OCI-M2 (cell line): ENCODE data around the gene TSSC4.

Experiments
- DNase-seq: peaks from one replicate; lab custom pipeline; 2025; ENCODE audit not compliant: unreplicated experiment; lab: John Stamatoyannopoulos, UW

Gene TSSC4

DNA sequence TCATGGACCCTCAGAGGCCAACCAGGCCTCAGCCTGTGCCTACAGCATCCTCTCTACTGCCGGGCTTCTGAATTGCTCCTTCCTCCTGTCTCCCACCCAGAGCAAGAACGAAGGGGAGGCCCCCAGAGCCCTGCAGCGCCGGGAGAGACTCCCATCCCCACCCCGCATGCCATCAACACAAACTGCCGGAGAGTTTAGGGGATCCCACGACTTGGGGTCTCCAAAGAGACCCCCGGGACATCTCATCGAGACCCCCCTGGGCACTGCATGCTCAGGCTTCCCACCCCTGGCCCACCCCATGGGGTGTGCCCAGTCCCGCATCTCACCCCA lies 31.7 kb upstream of the TSSC4 start:
- no peak for DNase-seq

GRCh38 chr11:2369320-2369719 lies 31.2 kb upstream of the TSSC4 start:
- DNase-seq: no peak

DNA sequence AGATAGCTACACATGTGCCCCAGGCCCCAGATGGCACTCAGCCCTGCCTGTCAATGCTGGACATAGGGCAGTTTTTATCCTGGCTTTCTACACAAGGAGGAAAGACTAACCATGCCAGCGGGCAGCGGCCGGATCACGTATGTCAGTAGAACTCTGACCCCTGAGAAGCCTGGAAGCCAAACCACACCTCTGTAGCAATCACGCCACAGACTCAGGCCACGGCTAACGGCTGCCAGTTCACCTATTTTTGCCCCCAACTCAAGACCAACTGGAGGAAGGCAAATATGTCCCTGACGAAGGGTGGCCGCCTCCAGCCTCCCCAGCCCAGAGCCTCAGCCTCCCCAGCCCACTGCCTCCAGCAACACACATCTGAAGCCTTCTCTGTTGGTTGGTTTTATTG lies 30.7 kb upstream of the TSSC4 start:
- no peak for DNase-seq

GRCh38 chr11:2374456-2375201 lies 25.9 kb upstream of the TSSC4 start:
- no peak for DNase-seq

GRCh38 chr11:2375341-2375853 lies 25.2 kb upstream of the TSSC4 start:
- DNase-seq: no peak

DNA sequence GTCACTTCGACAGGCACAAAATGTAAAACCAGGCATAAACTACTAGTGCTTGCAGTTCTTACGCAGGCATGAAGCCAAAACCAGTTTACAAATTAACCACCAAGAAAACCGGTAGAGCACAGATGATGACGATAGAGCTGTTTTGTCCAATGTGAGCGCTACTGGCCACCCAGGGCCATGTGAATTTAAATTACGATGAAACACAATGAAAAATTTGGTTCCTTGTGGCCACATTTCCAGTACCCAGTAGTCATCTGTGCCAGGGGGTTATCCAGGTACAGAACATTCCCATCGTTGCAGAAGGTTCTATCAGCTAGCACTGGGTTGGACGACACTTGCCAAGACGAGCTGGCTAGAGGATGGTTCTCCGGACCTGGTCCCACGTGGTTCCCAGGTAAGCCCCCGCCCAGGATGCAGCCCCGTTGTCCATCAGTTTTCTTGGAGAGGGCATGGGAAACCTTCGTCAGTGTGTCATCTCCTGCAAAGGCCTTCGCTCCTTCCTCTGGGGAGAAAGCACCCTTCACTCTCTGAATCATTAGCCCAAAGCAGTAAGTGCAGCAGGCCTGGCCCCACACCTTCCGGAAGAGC lies 24.5 kb upstream of the TSSC4 start:
- DNase-seq: no peak

DNA sequence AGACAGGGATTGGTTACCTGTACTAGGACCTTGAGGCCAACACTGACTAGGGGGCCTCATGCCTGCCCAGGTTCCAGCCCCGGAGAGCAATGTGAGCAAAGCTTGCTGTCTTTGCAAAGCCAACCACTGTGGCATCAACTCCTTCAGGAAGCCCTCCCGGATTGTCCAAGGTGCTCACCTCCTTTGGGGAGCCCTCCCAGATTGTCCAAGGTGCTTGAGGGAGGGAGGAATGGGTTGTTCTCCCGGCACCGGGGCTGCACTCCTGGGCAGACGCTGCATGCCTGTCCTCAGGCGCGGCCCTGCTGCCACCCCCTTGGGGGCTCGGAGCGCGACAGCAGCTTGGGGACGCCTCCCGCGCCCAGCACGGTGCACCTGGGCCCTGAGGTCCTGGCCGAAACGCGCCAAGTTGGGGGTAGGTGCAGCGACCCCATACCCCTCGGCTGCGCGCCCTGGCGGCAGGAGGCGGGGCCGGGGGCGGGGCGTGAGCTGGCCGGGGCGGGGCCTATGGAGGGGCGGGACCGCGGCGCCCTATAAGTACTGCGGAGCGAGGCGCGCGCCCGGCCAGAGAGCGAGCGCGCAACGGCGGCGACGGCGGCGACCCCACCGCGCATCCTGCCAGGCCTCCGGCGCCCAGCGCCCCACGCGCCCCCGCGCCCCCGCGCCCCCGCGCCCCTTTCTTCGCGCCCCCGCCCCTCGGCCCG lies 23.6 kb upstream of the TSSC4 start, which contains the start of gene CD81:
Gene CD81 (plus strand): TSS at position 560 of the 701 bp plus-strand sequence. CDS start 240 bp downstream, outside the sequence.
- no peak for DNase-seq

GRCh38 chr11:2377511-2378443 lies 22.8 kb upstream of the TSSC4 start:
- no peak for DNase-seq

DNA sequence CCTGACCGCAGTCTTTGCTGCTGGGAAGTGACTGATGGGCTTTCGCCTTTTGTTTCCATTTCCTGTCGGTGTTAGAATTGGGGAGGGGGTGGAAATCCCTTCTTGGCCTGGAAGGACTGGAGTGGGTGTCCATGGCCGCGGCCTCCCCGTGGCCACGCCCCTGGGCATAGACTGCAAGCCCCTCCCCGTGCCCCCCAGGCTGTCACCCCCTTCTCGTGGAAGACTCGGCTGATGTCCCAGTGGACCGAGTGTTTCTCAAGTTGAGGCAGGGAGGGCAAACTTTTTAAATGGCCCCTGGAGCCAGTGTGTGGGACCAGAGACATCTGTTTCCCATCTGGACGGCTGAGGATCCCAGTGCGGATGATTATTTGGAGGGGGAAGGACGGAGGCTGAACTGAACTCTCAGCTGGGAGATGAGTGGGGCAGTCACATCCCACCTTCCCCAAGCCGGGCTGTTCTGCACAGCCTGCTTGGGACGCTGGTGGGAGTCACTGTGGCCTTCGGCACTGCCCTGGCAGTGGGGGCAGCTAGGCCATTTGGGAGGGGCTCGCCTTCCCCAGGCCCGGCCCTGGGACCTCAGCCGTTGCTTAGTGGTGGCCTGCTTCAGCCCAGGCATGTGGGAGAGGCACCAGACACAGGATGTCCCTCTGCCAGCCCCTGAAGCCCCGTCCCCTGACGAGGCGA lies 21.9 kb upstream of the TSSC4 start:
- DNase-seq: no peak

- no peak for DNase-seq
These were observed 20.9 kb upstream of the TSSC4 start for GRCh38 chr11:2379466-2380174.

- no peak for DNase-seq
These were observed 20.2 kb upstream of the TSSC4 start for GRCh38 chr11:2380396-2380795.

DNA sequence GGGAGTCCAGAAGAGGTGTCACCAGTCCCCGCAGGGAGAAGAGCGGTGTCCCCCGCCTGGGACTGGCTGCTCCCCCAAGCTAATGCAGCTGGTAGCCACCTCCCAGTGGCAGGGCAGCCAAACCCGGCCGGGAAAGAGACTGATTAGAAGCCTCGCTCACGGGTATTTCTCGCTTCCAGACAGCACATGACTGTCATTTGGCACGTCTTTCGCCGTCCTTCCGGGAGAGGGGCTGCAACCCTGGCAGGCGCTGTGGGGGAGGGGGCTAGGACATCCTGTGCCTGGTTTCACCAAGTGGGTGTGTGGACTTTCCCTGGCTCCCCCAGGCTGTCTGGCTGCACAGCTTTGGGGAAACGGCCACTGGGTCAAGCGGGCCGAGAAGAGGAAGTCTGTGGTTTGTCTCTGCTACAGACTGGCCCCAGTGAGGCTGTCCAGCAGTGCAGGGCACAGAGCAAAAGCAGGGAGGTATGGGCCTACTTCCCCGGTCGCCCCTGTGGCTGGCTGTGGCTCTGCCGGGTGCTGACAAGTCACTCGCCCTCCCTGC lies 19.7 kb upstream of the TSSC4 start:
- no peak for DNase-seq

GRCh38 chr11:2381494-2382128 lies 18.9 kb upstream of the TSSC4 start:
- no peak for DNase-seq

GRCh38 chr11:2382129-2382517 lies 18.4 kb upstream of the TSSC4 start:
- DNase-seq: no peak

GRCh38 chr11:2382936-2383851 lies 17.4 kb upstream of the TSSC4 start:
- DNase-seq: no peak

DNA sequence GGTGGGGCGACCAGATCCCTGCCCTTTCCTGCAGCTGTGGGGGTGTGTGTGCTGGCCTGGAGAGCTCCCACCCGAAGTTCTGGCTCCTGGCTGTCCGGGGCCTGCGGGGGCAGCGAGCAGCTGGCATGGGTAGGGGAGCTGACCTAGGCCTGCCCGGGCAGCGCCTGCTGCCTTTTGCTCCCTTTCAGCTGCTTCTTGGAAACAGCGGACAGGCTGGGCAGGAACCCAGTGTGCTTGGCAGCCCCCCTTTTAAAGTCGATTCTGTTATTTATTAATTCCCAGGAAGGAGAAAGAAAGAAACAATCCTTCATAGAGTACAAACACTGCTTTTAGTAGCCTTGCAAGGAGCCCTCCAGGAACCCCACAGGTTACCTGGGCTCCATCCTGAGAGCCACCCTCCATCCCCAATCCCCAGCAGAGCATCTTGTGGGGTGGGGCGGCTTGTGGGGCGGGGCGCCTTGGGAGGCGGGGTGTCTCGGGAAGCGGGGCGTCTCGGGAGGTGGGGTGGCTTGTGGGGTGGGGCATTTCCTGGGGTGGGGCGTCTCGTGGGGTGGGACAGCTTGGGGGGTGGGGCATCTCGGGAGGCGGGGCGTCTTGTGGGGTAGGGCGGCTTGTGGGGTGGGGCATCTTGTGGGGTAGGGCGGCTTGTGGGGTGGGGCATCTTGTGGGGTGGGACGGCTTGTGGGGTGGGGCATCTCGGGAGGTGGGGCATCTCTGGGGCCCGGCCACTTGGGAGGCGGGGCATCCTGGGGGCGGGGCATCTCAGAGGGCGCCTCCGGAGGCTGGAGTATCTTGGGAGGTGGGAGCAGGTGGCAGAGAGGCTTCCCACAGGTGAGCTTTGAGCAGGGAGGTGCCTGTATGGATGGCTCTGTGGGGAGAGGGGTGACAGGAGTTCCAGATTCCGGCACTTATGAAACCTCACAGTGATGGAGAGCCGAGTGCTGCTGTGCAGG lies 16.4 kb upstream of the TSSC4 start:
- DNase-seq: no peak
